ENCODE results near the gene VDAC2.
A peak's percentile ranks its signal among the peaks of the same experiment; 100 is the strongest.
"Not testable (repeated sequence)": the region's sequence is repeated elsewhere in the genome, so short reads cannot be mapped to it uniquely, and the experiment has no call there.

Gene VDAC2

DNA sequence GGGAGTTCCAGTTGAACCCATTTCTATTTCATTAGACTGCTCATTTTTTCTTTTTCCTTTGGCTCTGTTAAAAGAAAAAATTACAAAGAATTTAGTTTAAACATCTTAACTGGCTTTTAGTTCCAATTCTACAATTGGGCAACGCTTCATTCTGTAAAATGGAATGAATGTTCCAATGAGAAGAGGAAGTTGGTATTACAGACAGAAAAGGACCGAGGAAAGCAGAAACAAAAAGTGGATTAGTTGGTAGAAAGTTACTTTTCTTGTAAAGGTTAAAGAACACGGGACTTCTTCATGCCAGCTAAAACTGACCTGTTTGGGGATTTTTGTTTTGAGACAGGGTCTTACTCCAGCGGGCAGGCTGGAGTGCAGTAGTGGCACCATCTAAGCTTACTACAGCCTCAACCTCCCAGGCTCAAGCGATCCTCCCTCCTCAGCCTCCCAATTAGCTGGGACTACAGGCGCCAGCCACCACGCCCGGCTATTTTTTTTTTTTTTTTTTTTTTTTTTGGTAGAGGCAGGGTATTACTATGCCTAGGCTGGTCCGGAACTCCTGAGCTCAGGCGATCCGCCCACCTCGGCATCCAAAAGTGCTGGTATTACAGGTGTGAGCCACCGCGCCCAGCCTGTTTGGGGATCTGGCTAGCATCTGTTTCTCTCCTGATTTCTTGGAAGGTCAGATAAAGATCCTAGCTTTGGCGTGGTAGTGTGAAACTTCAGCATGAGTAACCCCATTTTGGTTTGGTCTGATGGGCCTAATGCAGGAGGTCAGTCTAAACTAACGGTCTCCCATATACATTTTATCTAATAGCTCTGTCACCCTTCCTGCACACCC is 1.3 kb upstream of the VDAC2 start:
- H3K4me3 ChIP-seq (ENCODE audit: low read depth, low read length): peak overlapping the region; percentile 92
- TF ChIP-seq, protein P1, sequence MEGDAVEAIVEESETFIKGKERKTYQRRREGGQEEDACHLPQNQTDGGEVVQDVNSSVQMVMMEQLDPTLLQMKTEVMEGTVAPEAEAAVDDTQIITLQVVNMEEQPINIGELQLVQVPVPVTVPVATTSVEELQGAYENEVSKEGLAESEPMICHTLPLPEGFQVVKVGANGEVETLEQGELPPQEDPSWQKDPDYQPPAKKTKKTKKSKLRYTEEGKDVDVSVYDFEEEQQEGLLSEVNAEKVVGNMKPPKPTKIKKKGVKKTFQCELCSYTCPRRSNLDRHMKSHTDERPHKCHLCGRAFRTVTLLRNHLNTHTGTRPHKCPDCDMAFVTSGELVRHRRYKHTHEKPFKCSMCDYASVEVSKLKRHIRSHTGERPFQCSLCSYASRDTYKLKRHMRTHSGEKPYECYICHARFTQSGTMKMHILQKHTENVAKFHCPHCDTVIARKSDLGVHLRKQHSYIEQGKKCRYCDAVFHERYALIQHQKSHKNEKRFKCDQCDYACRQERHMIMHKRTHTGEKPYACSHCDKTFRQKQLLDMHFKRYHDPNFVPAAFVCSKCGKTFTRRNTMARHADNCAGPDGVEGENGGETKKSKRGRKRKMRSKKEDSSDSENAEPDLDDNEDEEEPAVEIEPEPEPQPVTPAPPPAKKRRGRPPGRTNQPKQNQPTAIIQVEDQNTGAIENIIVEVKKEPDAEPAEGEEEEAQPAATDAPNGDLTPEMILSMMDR (IDR thresholded peaks at IDR 0.05; ENCODE audit: low read depth, low read length): no peak

GRCh38 chr10:75209921-75210281 is 695 bp upstream of the VDAC2 start:
- TF ChIP-seq, protein P1 (IDR thresholded peaks at IDR 0.05; ENCODE audit: low read depth, low read length): no peak
- H3K4me3 ChIP-seq (ENCODE audit: low read depth, low read length): peak overlapping the region; percentile 92

DNA sequence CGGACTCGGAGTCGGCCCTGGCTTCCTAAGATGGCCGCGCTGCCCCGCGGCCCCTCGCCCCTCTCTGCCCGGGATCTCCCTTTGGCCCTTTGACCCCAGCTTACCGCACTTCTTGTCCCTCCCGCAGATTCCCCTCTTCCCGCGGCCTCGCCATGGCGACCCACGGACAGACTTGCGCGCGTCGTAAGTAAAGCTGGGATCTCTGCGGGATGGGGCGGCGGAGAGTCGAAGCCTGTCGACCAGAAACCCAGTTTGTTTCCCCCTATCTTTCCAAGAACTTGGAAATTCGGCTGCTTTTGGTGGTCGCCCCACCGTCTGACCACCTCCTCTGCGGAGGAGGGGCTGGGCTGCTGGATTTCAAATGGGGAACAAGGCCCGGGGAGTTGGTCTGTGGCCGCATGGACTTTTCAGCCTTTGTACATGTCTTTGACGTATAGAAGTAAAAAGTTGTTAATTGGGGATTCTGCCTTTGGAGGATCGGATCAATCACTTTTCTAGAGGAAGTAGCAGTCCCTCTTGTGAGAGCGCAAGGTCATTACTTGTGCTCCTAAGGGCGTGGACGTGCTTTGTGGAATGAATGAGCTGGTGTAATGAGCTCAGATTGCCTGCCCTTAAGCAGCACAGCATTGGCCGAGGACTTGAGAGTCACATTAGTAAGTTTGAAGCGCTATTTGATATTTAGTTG is 553 bp downstream of the VDAC2 start:
- TF ChIP-seq, protein P1 (IDR thresholded peaks at IDR 0.05; ENCODE audit: low read depth, low read length): no peak
- H3K4me3 ChIP-seq (ENCODE audit: low read depth, low read length): peak overlapping the region; percentile 92

- H3K4me3 ChIP-seq (ENCODE audit: low read depth, low read length): peak overlapping the region; percentile 92
- TF ChIP-seq, protein P1 (IDR thresholded peaks at IDR 0.05; ENCODE audit: low read depth, low read length): no peak
Measured at GRCh38 chr10:75212343-75212742, 1.7 kb downstream of the VDAC2 start.

- TF ChIP-seq, protein P1 (IDR thresholded peaks at IDR 0.05; ENCODE audit: low read depth, low read length): no peak
Measured at GRCh38 chr10:75220274-75220673, 9.7 kb downstream of the VDAC2 start.

DNA sequence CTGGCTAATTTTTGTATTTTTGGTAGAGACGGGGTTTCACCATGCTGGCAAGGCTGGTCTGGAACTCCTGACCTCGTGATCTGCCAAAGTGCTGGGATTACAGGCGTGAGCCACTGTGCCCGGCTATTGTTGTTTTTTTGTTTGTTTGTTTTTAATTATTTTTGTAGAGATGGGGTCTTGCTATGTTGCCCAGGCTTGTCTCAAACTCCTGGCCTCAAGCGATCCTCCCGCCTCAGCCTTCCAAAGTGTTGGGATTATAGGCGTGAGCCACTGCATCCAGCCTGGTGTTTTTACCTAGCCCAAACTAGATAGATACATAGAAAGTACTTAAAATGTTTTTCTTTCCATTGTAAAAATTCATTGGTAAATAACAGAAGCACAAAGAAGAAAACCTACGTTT is 10.9 kb downstream of the VDAC2 start:
- H3K4me3 ChIP-seq (ENCODE audit: low read depth, low read length): not testable (repeated sequence)

More at GRCh38 chr10:75220274-75220673, 9.7 kb downstream of the VDAC2 start:
- no peak overlapping the region for H3K4me3 ChIP-seq (ENCODE audit: low read depth, low read length)

- TF ChIP-seq, protein P1 (IDR thresholded peaks at IDR 0.05; ENCODE audit: low read depth, low read length): no peak
- no peak overlapping the region for H3K4me3 ChIP-seq (ENCODE audit: low read depth, low read length)
Measured at GRCh38 chr10:75223507-75223906, 12.9 kb downstream of the VDAC2 start.

All from WI38 (cell line).